ENCODE results near the gene PRKACB.

DNA sequence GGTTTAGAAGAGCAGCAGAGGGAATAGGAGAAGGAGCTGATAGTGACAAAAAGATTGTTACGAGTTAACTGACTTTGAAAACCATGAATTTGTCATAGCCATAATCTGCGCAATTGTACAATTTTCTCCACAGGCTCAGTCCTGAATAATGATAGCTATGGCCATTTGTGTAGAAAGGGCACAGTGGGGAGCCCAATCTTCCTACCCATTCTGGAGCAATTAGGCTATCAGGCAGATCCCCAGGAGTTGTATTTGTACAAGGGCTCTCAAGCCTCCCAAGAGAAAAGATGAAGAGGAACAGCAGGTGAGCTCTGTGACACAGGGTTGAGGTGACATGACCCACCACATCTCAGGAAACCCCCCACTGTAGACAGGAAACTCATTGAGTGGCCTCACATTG, 115.3 kb downstream of the PRKACB start:
- no peak for TF ChIP-seq EZH2 (IDR thresholded peaks at IDR 0.05; ENCODE audit: borderline replicate concordance, low read depth, low read length, severe bottlenecking)
- TF ChIP-seq, protein P1, sequence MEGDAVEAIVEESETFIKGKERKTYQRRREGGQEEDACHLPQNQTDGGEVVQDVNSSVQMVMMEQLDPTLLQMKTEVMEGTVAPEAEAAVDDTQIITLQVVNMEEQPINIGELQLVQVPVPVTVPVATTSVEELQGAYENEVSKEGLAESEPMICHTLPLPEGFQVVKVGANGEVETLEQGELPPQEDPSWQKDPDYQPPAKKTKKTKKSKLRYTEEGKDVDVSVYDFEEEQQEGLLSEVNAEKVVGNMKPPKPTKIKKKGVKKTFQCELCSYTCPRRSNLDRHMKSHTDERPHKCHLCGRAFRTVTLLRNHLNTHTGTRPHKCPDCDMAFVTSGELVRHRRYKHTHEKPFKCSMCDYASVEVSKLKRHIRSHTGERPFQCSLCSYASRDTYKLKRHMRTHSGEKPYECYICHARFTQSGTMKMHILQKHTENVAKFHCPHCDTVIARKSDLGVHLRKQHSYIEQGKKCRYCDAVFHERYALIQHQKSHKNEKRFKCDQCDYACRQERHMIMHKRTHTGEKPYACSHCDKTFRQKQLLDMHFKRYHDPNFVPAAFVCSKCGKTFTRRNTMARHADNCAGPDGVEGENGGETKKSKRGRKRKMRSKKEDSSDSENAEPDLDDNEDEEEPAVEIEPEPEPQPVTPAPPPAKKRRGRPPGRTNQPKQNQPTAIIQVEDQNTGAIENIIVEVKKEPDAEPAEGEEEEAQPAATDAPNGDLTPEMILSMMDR (IDR thresholded peaks at IDR 0.05; ENCODE audit: borderline replicate concordance, extremely low read depth, low read length, poor library complexity, severe bottlenecking): no peak

All from DND-41 (cell line).